Measurements from ENCODE around the gene GNPTG. TPM values are rescaled to one million over a fixed set of nuclear protein-coding genes. Genes with fewer than 3 reads are reported as not detected.

Gene GNPTG
- total RNA-seq (2021): 29.4 and 29.7 TPM in 2 replicates
- long read RNA-seq, transcript GNPTG-201 (11 exons, 1,983 nt): major isoform, 85 of 154 reads
- long read RNA-seq, partial matches to known transcripts: 7 of 154 reads
- long read RNA-seq, other reads (novel, unspliced or antisense): 60 of 154 reads

DNA sequence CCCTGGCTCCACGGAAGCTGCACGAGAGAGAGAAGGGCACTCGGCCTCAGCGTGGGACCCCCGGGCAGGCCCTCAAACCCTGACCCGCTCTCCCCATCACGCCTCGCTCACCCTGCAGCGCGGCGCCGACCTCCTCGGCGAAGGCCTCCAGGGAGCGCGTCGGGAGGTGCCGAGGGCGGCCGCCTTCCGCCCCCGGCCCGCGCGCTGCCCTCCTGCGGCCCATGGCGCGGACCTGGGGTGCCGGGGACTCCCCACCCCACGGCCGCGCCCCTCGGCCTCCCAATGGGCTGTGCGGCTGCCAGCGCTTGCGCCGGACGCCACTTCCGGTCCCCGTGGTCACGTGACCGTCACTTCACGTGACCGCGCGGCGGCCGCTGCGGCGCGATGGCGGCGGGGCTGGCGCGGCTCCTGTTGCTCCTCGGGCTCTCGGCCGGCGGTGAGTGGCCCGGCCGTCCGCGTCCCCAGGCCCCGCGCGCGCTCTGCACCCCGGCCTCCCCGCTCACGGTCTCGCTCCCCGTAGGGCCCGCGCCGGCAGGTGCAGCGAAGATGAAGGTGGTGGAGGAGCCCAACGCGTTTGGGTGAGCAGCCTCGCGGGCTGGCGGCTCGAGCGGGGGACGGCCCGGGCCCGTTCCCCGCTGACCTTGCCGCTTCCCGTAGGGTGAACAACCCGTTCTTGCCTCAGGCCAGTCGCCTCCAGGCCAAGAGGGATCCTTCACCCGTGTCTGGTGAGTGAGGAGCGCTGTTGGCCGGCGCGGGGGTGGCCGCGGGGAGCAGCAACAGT lies at the start of gene GNPTG, which contains the start of gene TSR3:
Gene GNPTG (plus strand): TSS at position 350 of the 781 bp plus-strand sequence. CDS start 35 bp downstream, at position 385.
Gene TSR3 (minus strand): TSS at position 297 of the 781 bp plus-strand sequence. CDS start 74 bp downstream, at position 223.
- DNase-seq: peak; percentile 80
- no peaks in the 10 kb centered on the region; a peak in 1 of 5 replicates for H3K9me3 Mint-ChIP-seq
- H3K4me3 Mint-ChIP-seq: peak within 1 kb of the TSS; percentile 84 to 91

More for the DNA sequence above, at the start of gene GNPTG, which contains the start of gene TSR3:
- Histone ChIP-seq H2BK120ac (ENCODE audit: low read depth, low read length, poor library complexity, severe bottlenecking) (no peak within 1 kb of the TSS), H3K56ac (ENCODE audit: insufficient read length, low read depth, low read length) (no peak within 1 kb of the TSS), H4K91ac (ENCODE audit: insufficient read length, low read depth, low read length) (no peak within 1 kb of the TSS), H3K14ac (ENCODE audit: insufficient read depth, low read length) (no peak within 1 kb of the TSS; the same call in 1 of the 2 replicates), H3K9ac (ENCODE audit: extremely low read depth, insufficient read length, low read length) (peak within 1 kb of the TSS; percentile 35), H3K4me2 (ENCODE audit: insufficient read depth, insufficient read length, low read length) (peak within 1 kb of the TSS; percentile 68), H3K79me2 (ENCODE audit: insufficient read depth, low read length) (peaks cover 2% of the 10 kb centered on the region; the same call in 1 of the 2 replicates), H3K4me1 (ENCODE audit: insufficient read depth, low read length) (no peaks in the 10 kb centered on the region), H2AFZ (ENCODE audit: low read length) (no peak within 1 kb of the TSS), H4K8ac (replicated peaks; ENCODE audit: insufficient read length, low read depth, low read length) (no peak within 1 kb of the TSS), H3T11ph (ENCODE audit: low read length) (no peak within 1 kb of the TSS), H4K5ac (ENCODE audit: insufficient read length, low read depth, low read length) (no peak within 1 kb of the TSS), H2BK15ac (ENCODE audit: low read depth, low read length) (no peak within 1 kb of the TSS), H3K18ac (ENCODE audit: insufficient read length, low read depth, low read length) (no peak within 1 kb of the TSS), H2BK5ac (ENCODE audit: insufficient read length, low read length) (no peak within 1 kb of the TSS), H2BK12ac (ENCODE audit: insufficient read length, low read depth, low read length) (no peak within 1 kb of the TSS), H3K23me2 (ENCODE audit: insufficient read length, low read depth, low read length, poor library complexity, severe bottlenecking) (peaks cover 3% of the 10 kb centered on the region), H3K27me3 (ENCODE audit: insufficient read depth, low read length) (no peaks in the 10 kb centered on the region), H3K27ac (ENCODE audit: insufficient read length, low read depth, low read length) (no peak within 1 kb of the TSS), H4K20me1 (ENCODE audit: control insufficient read depth, insufficient read depth, insufficient read length) (no peaks in the 10 kb centered on the region), H3K79me1 (ENCODE audit: insufficient read depth, low read depth, low read length, poor library complexity, severe bottlenecking) (no peaks in the 10 kb centered on the region), H3K23ac (ENCODE audit: insufficient read length, low read depth, low read length) (no peak within 1 kb of the TSS), H3K9me3 (ENCODE audit: control insufficient read depth, low read depth, low read length) (no peaks in the 10 kb centered on the region), H2AK5ac (ENCODE audit: insufficient read length, low read length) (no peak within 1 kb of the TSS), H2BK20ac (ENCODE audit: low read depth, low read length, poor library complexity, severe bottlenecking) (no peak within 1 kb of the TSS), H3K4ac (ENCODE audit: low read depth, low read length) (no peak within 1 kb of the TSS)
- no CpG with 5 or more reads among the region's 98 CpGs for WGBS (ENCODE audit: extremely low coverage, insufficient read length, low lambda C conversion rate)
- H3K27me3 Mint-ChIP-seq (ENCODE audit: low read depth): no peaks in the 10 kb centered on the region
- H3K27ac Mint-ChIP-seq: peak within 1 kb of the TSS in 2 of 3 experiments; percentile 62 to 73; a peak in 2 of 7 replicates
- TF ChIP-seq, protein P1, sequence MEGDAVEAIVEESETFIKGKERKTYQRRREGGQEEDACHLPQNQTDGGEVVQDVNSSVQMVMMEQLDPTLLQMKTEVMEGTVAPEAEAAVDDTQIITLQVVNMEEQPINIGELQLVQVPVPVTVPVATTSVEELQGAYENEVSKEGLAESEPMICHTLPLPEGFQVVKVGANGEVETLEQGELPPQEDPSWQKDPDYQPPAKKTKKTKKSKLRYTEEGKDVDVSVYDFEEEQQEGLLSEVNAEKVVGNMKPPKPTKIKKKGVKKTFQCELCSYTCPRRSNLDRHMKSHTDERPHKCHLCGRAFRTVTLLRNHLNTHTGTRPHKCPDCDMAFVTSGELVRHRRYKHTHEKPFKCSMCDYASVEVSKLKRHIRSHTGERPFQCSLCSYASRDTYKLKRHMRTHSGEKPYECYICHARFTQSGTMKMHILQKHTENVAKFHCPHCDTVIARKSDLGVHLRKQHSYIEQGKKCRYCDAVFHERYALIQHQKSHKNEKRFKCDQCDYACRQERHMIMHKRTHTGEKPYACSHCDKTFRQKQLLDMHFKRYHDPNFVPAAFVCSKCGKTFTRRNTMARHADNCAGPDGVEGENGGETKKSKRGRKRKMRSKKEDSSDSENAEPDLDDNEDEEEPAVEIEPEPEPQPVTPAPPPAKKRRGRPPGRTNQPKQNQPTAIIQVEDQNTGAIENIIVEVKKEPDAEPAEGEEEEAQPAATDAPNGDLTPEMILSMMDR (conservative IDR thresholded peaks at IDR 0.05): no peak
- peaks cover 4 to 9% of the 10 kb centered on the region in 2 experiments for H3K4me1 Mint-ChIP-seq
- peaks cover 3 to 18% (median 12%) of the 10 kb centered on the region in 3 experiments; a peak in 5 of 7 replicates for H3K36me3 Mint-ChIP-seq (ENCODE audit: insufficient read depth in 1 of 3, low read depth in 3 of 3)
